HepG2 (cell line): ENCODE measurements around the gene WDFY1. TPM values are rescaled to one million over a fixed set of nuclear protein-coding genes. Genes with fewer than 3 reads are reported as not detected.

ENCODE experiments used
- GLI4 ChIP-seq: sonication (generic); formaldehyde crosslinking; IDR thresholded peaks from 2 replicates; pipeline ENCODE4 v1.5.1; 2020; ENCODE audit warnings: missing genetic modification reagents, mild to moderate bottlenecking, moderate library complexity, borderline replicate concordance
- NR0B2 ChIP-seq: sonication (generic); formaldehyde crosslinking; IDR thresholded peaks from 2 replicates; pipeline ENCODE4 v1.4.0; 2020; ENCODE audit warnings: mild to moderate bottlenecking, missing genetic modification reagents
- NR3C1 ChIP-seq: sonication (generic); formaldehyde crosslinking; IDR thresholded peaks from 2 replicates; pipeline ENCODE4 v1.4.0; 2020; ENCODE audit warnings: missing genetic modification reagents
- PAF1 ChIP-seq: IDR thresholded peaks from 2 replicates; pipeline ENCODE4 v1.6.1; 2016; ENCODE audit warnings: missing genetic modification reagents, missing compliant biosample characterization
- RBFOX2 ChIP-seq: fragments of 200-400 bp; formaldehyde crosslinking; IDR thresholded peaks from 2 replicates; pipeline ENCODE4 v1.6.1; 2017; ENCODE audit warnings: low read depth, mild to moderate bottlenecking, low read length
- RFX5 ChIP-seq: IDR thresholded peaks from 2 replicates; pipeline ENCODE4 v1.6.1; 2011; ENCODE audit warnings: low read depth, low read length, improper control_type of control experiment
- RNF219 ChIP-seq: sonication (generic); formaldehyde crosslinking; IDR thresholded peaks from 2 replicates; pipeline ENCODE4 v1.5.0; 2020; ENCODE audit warnings: mild to moderate bottlenecking, missing genetic modification reagents
- SALL1 ChIP-seq: sonication (generic); formaldehyde crosslinking; IDR thresholded peaks from 2 replicates; pipeline ENCODE4 v1.8.0; 2022; ENCODE audit warnings: mild to moderate bottlenecking, missing genetic modification reagents
- TARDBP ChIP-seq: sonication (generic); formaldehyde crosslinking; IDR thresholded peaks from 2 replicates; pipeline ENCODE4 v1.8.0; 2022; ENCODE audit warnings: mild to moderate bottlenecking, missing genetic modification reagents
- ZNF30 ChIP-seq: sonication (generic); formaldehyde crosslinking; IDR thresholded peaks from 2 replicates; pipeline ENCODE4 v1.5.0; 2020; ENCODE audit warnings: mild to moderate bottlenecking, missing genetic modification reagents
- ZNF576 ChIP-seq: sonication (generic); formaldehyde crosslinking; IDR thresholded peaks from 2 replicates; pipeline ENCODE4 v1.4.0; 2020; ENCODE audit warnings: mild to moderate bottlenecking, missing genetic modification reagents
- ZNF792 ChIP-seq: IDR thresholded peaks from 2 replicates; pipeline ENCODE4 v1.6.1; 2016
- polyA plus RNA-seq, 8 experiments: library from polyadenylated mRNA; depleted of rRNA in 3 of 8; stranded (reverse) in 7 of 8; unstranded in 1 of 8; fragments of >200 nt; fragmentation: Illumina TruSeq in 4 of 8; extraction: Trizol in 4 of 8; gene quantifications; 2 replicates each; pipeline versions ENCODE4 v1.2.1 to v1.2.3, GENCODE V29; 2011 to 2016; ENCODE audit warnings: low read depth in 4 of 8, missing spikeins in 1 of 8, mixed read lengths in 1 of 8; ENCODE audit not compliant: insufficient read depth in 1 of 8
- total RNA-seq, 5 experiments: library from RNA; depleted of rRNA; stranded (reverse); fragments of >200 nt; fragmentation: Illumina TruSeq; extraction: Trizol; gene quantifications; 2 replicates each; pipeline ENCODE4 v1.2.3, GENCODE V29; 2016; ENCODE audit warnings: low read depth in 1 of 5
- TF ChIP-seq, protein P1 (sequence below): sonication (generic); formaldehyde crosslinking; IDR thresholded peaks from 2 replicates; pipeline ENCODE4 v1.4.0; 2020; ENCODE audit warnings: low read depth, missing genetic modification reagents
- TF ChIP-seq, protein P2 (sequence below): sonication (generic); formaldehyde crosslinking; IDR thresholded peaks from 2 replicates; pipeline ENCODE4 v1.4.0; 2020; ENCODE audit warnings: missing genetic modification reagents
- TF ChIP-seq, protein P3 (sequence below), 2 experiments: fragments of 450-650 bp in 1 of 2; sonication (generic) in 1 of 2; formaldehyde crosslinking; IDR thresholded peaks; 2 replicates each; pipeline versions ENCODE4 v1.5.0 to v1.8.0; 2020 to 2022; ENCODE audit warnings: mild to moderate bottlenecking in 1 of 2, missing genetic modification reagents in 1 of 2

Gene WDFY1
- total and polyA plus RNA-seq, 2 of the 13 experiments (the other 11 are each of a cell fraction or from before 2014, with no cell fraction given): 77.0 to 78.4 TPM

DNA sequence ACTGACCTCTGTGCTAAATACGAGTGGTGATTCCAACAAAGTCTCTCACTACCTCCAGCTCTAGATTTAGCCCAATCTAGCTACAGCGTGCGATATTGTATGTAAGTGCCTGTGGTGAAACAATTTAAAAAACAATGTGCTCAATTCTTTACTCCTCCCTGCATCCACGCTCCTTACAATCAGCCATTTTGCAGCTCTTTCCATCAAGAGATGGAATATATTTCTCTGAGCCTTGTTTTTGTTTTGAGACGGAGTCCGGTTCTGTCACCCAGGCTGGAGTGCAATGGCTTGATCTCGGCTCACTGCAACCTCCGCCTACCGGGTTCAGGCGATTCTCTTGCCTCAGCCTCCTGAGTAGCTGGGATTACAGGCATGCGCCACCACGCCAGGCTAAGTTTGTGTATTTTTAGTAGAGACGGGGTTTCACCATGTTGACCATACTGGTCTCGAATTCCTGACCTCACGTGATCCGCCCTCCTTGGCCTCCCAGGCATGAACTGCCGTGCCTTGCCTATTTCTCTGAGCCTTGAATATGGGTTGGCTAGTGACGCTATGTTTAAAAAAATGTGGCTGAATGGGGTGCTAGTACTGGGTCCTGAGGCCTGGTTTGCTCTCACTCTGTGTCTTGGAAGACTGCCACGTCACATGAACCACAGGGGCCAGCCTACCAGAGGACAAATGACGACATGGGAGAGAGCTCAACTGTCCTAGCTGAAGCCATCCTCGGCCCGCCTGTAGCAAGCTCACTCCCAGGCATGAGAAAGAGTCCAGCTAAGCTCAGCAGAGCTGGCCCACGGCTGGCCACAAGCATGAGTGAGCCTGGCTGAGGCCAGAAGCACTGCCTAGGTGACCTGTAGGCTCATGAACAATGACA lies 14.8 kb downstream of the WDFY1 start (continued):
- TF ChIP-seq ZNF576 (CRISPR knock-in tag) (no peak), TARDBP (CRISPR knock-in tag) (peak; percentile 76; the same call in 1 of the 2 replicates), RBFOX2 (no peak), PAF1 (CRISPR knock-in tag) (no peak), RNF219 (no peak), SALL1 (CRISPR knock-in tag) (peak; percentile 94), NR3C1 (CRISPR knock-in tag) (no peak), RFX5 (peak; percentile 75; the same call in 1 of the 2 replicates), ZNF30 (0 out of 2 replicates have a peak, but pooled peaks have one; percentile 56), NR0B2 (CRISPR knock-in tag) (peak; percentile 87; the same call in 1 of the 2 replicates), ZNF792 (CRISPR knock-in tag) (peak; percentile 80), GLI4 (CRISPR knock-in tag) (peak; percentile 27; the same call in 1 of the 2 replicates)
- TF ChIP-seq, protein P1, sequence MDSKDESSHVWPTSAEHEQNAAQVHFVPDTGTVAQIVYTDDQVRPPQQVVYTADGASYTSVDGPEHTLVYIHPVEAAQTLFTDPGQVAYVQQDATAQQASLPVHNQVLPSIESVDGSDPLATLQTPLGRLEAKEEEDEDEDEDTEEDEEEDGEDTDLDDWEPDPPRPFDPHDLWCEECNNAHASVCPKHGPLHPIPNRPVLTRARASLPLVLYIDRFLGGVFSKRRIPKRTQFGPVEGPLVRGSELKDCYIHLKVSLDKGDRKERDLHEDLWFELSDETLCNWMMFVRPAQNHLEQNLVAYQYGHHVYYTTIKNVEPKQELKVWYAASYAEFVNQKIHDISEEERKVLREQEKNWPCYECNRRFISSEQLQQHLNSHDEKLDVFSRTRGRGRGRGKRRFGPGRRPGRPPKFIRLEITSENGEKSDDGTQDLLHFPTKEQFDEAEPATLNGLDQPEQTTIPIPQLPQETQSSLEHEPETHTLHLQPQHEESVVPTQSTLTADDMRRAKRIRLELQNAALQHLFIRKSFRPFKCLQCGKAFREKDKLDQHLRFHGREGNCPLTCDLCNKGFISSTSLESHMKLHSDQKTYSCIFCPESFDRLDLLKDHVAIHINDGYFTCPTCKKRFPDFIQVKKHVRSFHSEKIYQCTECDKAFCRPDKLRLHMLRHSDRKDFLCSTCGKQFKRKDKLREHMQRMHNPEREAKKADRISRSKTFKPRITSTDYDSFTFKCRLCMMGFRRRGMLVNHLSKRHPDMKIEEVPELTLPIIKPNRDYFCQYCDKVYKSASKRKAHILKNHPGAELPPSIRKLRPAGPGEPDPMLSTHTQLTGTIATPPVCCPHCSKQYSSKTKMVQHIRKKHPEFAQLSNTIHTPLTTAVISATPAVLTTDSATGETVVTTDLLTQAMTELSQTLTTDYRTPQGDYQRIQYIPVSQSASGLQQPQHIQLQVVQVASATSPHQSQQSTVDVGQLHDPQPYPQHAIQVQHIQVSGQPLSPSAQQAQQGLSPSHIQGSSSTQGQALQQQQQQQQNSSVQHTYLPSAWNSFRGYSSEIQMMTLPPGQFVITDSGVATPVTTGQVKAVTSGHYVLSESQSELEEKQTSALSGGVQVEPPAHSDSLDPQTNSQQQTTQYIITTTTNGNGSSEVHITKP: peak; percentile 72; the same call in 1 of the 2 replicates
- TF ChIP-seq, protein P2, sequence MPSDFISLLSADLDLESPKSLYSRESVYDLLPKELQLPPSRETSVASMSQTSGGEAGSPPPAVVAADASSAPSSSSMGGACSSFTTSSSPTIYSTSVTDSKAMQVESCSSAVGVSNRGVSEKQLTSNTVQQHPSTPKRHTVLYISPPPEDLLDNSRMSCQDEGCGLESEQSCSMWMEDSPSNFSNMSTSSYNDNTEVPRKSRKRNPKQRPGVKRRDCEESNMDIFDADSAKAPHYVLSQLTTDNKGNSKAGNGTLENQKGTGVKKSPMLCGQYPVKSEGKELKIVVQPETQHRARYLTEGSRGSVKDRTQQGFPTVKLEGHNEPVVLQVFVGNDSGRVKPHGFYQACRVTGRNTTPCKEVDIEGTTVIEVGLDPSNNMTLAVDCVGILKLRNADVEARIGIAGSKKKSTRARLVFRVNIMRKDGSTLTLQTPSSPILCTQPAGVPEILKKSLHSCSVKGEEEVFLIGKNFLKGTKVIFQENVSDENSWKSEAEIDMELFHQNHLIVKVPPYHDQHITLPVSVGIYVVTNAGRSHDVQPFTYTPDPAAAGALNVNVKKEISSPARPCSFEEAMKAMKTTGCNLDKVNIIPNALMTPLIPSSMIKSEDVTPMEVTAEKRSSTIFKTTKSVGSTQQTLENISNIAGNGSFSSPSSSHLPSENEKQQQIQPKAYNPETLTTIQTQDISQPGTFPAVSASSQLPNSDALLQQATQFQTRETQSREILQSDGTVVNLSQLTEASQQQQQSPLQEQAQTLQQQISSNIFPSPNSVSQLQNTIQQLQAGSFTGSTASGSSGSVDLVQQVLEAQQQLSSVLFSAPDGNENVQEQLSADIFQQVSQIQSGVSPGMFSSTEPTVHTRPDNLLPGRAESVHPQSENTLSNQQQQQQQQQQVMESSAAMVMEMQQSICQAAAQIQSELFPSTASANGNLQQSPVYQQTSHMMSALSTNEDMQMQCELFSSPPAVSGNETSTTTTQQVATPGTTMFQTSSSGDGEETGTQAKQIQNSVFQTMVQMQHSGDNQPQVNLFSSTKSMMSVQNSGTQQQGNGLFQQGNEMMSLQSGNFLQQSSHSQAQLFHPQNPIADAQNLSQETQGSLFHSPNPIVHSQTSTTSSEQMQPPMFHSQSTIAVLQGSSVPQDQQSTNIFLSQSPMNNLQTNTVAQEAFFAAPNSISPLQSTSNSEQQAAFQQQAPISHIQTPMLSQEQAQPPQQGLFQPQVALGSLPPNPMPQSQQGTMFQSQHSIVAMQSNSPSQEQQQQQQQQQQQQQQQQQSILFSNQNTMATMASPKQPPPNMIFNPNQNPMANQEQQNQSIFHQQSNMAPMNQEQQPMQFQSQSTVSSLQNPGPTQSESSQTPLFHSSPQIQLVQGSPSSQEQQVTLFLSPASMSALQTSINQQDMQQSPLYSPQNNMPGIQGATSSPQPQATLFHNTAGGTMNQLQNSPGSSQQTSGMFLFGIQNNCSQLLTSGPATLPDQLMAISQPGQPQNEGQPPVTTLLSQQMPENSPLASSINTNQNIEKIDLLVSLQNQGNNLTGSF (CRISPR knock-in tag): no peak
- TF ChIP-seq, protein P3, sequence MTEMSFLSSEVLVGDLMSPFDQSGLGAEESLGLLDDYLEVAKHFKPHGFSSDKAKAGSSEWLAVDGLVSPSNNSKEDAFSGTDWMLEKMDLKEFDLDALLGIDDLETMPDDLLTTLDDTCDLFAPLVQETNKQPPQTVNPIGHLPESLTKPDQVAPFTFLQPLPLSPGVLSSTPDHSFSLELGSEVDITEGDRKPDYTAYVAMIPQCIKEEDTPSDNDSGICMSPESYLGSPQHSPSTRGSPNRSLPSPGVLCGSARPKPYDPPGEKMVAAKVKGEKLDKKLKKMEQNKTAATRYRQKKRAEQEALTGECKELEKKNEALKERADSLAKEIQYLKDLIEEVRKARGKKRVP (CRISPR knock-in tag; IDR thresholded peaks at IDR 0.05): peak in 1 of 2 experiments; percentile 56; a peak in 2 of 4 replicates
